NOMO-1 (cell line): ENCODE measurements around the gene SLC27A1.
"Not testable (repeated sequence)": the region's sequence is repeated elsewhere in the genome, so short reads cannot be mapped to it uniquely, and the experiment has no call there.

Experiments used
- DNase-seq, 2 experiments: peaks; one replicate each; lab custom pipeline; 2025; ENCODE audit not compliant: unreplicated experiment in 2 of 2; lab: John Stamatoyannopoulos, UW

The SLC27A1 gene

GRCh38 chr19:17484520-17485185 lies 14.3 kb downstream of the SLC27A1 start:
- no peak for DNase-seq

- no peak for DNase-seq
Observed at GRCh38 chr19:17486545-17487240, 16.4 kb downstream of the SLC27A1 start.

- no peak for DNase-seq
Observed at GRCh38 chr19:17487284-17488121, 17.2 kb downstream of the SLC27A1 start.

- DNase-seq, result no peak
Observed at GRCh38 chr19:17488593-17489391, 18.5 kb downstream of the SLC27A1 start.

- no peak for DNase-seq
Observed at GRCh38 chr19:17489392-17490030, 19.2 kb downstream of the SLC27A1 start.

GRCh38 chr19:17490411-17490810 lies 20.1 kb downstream of the SLC27A1 start:
- DNase-seq, result no peak

GRCh38 chr19:17491287-17491686 lies 21.0 kb downstream of the SLC27A1 start:
- DNase-seq, result no peak

- no peak for DNase-seq
Observed at GRCh38 chr19:17495639-17496296, 25.4 kb downstream of the SLC27A1 start.

GRCh38 chr19:17496337-17496997 lies 26.1 kb downstream of the SLC27A1 start:
- DNase-seq, result peak; percentile 64 to 71

- DNase-seq, result no peak
Observed at GRCh38 chr19:17497149-17497798, 26.9 kb downstream of the SLC27A1 start.

- DNase-seq, result not testable (repeated sequence)
Observed at GRCh38 chr19:17499025-17499424, 28.7 kb downstream of the SLC27A1 start.

GRCh38 chr19:17499648-17500446 lies 29.5 kb downstream of the SLC27A1 start:
- DNase-seq, result peak in 1 of 2 experiments; percentile 68

GRCh38 chr19:17500447-17501198 lies 30.3 kb downstream of the SLC27A1 start:
- no peak for DNase-seq

- DNase-seq, result no peak
Observed at GRCh38 chr19:17503240-17503639, 32.9 kb downstream of the SLC27A1 start.

- no peak for DNase-seq
Observed at GRCh38 chr19:17504030-17504429, 33.7 kb downstream of the SLC27A1 start.

- no peak for DNase-seq
Observed at GRCh38 chr19:17504456-17504855, 34.1 kb downstream of the SLC27A1 start.

GRCh38 chr19:17505223-17505622 lies 34.9 kb downstream of the SLC27A1 start:
- DNase-seq, result no peak
